SK-N-SH treated with all-trans-retinoic acid at 6 μM for 48 hours (cell line): ENCODE data around the gene SMIM10L2A.

ENCODE experiments used
- CREB5 ChIP-seq: fragments of 250-450 bp; sonication (Bioruptor Pico); IDR thresholded peaks from 2 replicates; pipeline ENCODE4 v1.5.1; 2020; ENCODE audit warnings: low read depth, mild to moderate bottlenecking, moderate library complexity
- OSR1 ChIP-seq: fragments of 250-450 bp; sonication (Bioruptor Pico); IDR thresholded peaks from 2 replicates; pipeline ENCODE4 v1.8.0; 2022; ENCODE audit warnings: moderate library complexity, mild to moderate bottlenecking, inconsistent platforms
- POU6F1 ChIP-seq: fragments of 250-450 bp; sonication (Bioruptor Pico); IDR thresholded peaks from 2 replicates; pipeline ENCODE4 v1.8.0; 2021; ENCODE audit warnings: low read depth, mild to moderate bottlenecking, moderate library complexity, borderline replicate concordance
- ZFP3 ChIP-seq: fragments of 250-450 bp; sonication (Bioruptor Pico); IDR thresholded peaks from 2 replicates; pipeline ENCODE4 v1.5.0; 2020; ENCODE audit warnings: mild to moderate bottlenecking, moderate library complexity

- no peak for TF ChIP-seq OSR1 (CRISPR knock-in tag)
- TF ChIP-seq POU6F1 (CRISPR knock-in tag), result no peak
- TF ChIP-seq ZFP3 (CRISPR knock-in tag), result no peak
- no peak for TF ChIP-seq CREB5 (CRISPR knock-in tag)
Measured at GRCh38 chrX:135432881-135433521, 11.3 kb downstream of the SMIM10L2A start.
